Stomach smooth muscle (tissue), 2 donors: ENCODE results near the gene BANP.
"Not testable (repeated sequence)": the region's sequence is repeated elsewhere in the genome, so short reads cannot be mapped to it uniquely, and the experiment has no call there.

Source experiments
- H3K27ac ChIP-seq: one replicate; pipeline ENCODE4 v1.7.0; 2013; ENCODE audit warnings: mild to moderate bottlenecking, low read length, inconsistent platforms
- H3K27me3 ChIP-seq, 2 donors: one replicate each; pipeline ENCODE4 v1.7.0; 2013; ENCODE audit warnings: low read length in 2 of 2; ENCODE audit not compliant: insufficient read depth in 2 of 2, control insufficient read depth in 1 of 2
- H3K36me3 ChIP-seq, 2 donors: one replicate each; pipeline ENCODE4 v1.7.0; 2013; ENCODE audit warnings: low read length in 2 of 2; ENCODE audit not compliant: control insufficient read depth in 2 of 2, insufficient read depth in 2 of 2
- H3K4me1 ChIP-seq: one replicate; pipeline ENCODE4 v1.7.0; 2013; ENCODE audit warnings: low read length; ENCODE audit not compliant: control insufficient read depth, insufficient read depth
- H3K4me3 ChIP-seq, 2 donors: one replicate each; pipeline ENCODE4 v1.7.0; 2013; ENCODE audit warnings: low read length in 2 of 2
- H3K9ac ChIP-seq, 2 donors: one replicate each; pipeline ENCODE4 v1.7.0; 2013; ENCODE audit warnings: low read length in 2 of 2, mild to moderate bottlenecking in 1 of 2
- H3K9me3 ChIP-seq, 2 donors: one replicate each; pipeline ENCODE4 v1.7.0; 2013; ENCODE audit warnings: low read length in 2 of 2; ENCODE audit not compliant: control insufficient read depth in 2 of 2
- donor health status: healthy.
- donor health status: Pancreatic carcinoma.

BANP gene

DNA sequence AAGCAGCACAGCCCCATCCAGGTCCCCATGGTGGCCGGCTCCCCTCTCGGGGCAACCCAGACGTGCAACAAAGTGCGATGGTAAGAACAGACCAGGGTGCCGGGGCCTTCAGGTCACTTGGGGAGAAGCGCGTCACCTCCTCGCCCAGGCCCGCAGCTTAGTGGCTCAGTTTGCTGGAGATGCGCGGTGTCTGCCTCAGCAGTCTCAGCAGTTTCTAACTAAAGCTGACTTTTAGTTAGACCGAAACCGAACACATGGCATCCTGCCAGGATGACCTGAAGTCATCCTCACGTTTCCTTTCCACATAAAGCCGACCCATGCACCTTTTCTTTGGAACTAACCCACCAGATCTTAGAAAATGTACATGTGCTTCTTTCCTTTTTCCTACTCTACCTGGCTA lies 32.9 kb downstream of the BANP start:
- not testable (repeated sequence) for H3K27ac ChIP-seq, H3K4me3 ChIP-seq, H3K4me1 ChIP-seq, H3K36me3 ChIP-seq, H3K9me3 ChIP-seq, H3K9ac ChIP-seq, H3K27me3 ChIP-seq

DNA sequence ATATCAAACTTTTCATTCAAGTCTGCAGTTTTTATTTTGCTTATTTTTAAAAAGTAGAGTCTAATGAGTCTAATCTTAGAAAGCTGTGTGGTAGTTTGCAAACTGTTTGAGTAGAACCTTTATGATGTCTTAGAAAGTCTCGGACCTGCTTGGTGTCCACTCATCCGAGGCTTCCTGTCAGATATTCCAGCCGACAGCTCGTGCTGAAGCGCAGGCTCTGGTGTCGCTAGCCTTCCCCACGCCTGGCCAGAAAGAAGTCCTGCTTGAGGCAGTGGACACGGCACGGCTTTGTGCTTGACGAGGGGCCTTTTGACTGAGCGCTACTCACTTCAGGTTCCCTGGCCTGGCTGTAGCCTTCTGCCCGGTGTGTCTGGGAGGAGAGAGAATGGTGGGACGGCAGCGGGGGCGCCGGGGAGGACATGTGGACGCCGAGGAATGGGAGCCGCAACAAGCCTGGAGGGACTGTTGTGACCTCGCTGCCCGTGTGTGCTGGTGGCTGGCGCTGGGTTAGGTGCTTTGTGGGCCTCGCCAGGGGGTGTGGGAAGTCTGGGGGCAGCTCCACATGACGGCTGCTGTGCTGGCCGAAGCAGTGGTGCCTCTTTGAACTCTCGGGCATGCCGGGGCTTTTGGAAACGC lies 33.5 kb downstream of the BANP start:
- H3K27me3 ChIP-seq: no peaks in the 10 kb centered on the region
- peaks cover 7 to 9% of the 10 kb centered on the region in 2 donors for H3K36me3 ChIP-seq
- no peaks in the 10 kb centered on the region for H3K9me3 ChIP-seq
- H3K9ac ChIP-seq: no peak overlapping the region
- H3K27ac ChIP-seq: no peak overlapping the region
- H3K4me1 ChIP-seq: peaks cover 4% of the 10 kb centered on the region
- H3K4me3 ChIP-seq: no peak overlapping the region

DNA sequence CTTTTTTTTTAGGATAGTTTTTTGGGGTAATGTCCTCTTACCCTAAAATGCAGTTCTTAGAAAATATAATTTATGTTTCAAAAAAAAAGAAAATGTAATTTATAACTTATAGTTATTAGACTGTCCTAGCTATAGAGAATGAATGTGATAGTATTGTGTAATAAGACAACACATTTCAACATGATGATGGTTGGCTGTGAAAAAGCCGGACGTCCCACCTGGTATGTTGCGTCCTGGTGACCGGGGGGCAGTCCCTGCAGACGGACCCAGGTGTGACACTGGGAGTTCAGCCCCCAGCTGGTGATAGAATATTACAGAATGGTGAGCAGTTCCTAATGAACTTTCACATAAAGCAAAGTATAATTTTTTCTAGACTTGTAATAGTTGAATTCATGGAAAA lies 34.3 kb downstream of the BANP start:
- H3K4me1 ChIP-seq, H3K9ac ChIP-seq, H3K9me3 ChIP-seq, H3K27me3 ChIP-seq, H3K27ac ChIP-seq, H3K36me3 ChIP-seq, H3K4me3 ChIP-seq: not testable (repeated sequence)

GRCh38 chr16:87986361-87986849 lies 35.2 kb downstream of the BANP start:
- H3K27ac ChIP-seq: not testable (repeated sequence)

GRCh38 chr16:87988596-87988995 lies 37.4 kb downstream of the BANP start:
- H3K27ac ChIP-seq, H3K4me1 ChIP-seq, H3K4me3 ChIP-seq, H3K9ac ChIP-seq, H3K27me3 ChIP-seq, H3K9me3 ChIP-seq, H3K36me3 ChIP-seq: not testable (repeated sequence)

More at GRCh38 chr16:87986361-87986849, 35.2 kb downstream of the BANP start:
- H3K4me3 ChIP-seq, H3K9me3 ChIP-seq, H3K36me3 ChIP-seq, H3K27me3 ChIP-seq, H3K4me1 ChIP-seq, H3K9ac ChIP-seq: not testable (repeated sequence)

- H3K9me3 ChIP-seq, H3K27me3 ChIP-seq, H3K9ac ChIP-seq, H3K4me3 ChIP-seq, H3K36me3 ChIP-seq, H3K4me1 ChIP-seq, H3K27ac ChIP-seq: not testable (repeated sequence)
These were observed 39.0 kb downstream of the BANP start for GRCh38 chr16:87990254-87990653.

- H3K4me1 ChIP-seq, H3K36me3 ChIP-seq, H3K9me3 ChIP-seq, H3K27ac ChIP-seq, H3K27me3 ChIP-seq, H3K9ac ChIP-seq, H3K4me3 ChIP-seq: not testable (repeated sequence)
These were observed 40.9 kb downstream of the BANP start for GRCh38 chr16:87992142-87992541.

- no peak overlapping the region for H3K4me3 ChIP-seq
- H3K9me3 ChIP-seq: no peaks in the 10 kb centered on the region
- no peaks in the 10 kb centered on the region for H3K4me1 ChIP-seq
- H3K27ac ChIP-seq: no peak overlapping the region
- H3K27me3 ChIP-seq: no peaks in the 10 kb centered on the region
- H3K9ac ChIP-seq: no peak overlapping the region
- no peaks in the 10 kb centered on the region for H3K36me3 ChIP-seq
These were observed 42.7 kb downstream of the BANP start for GRCh38 chr16:87993901-87994300.

- Histone ChIP-seq H3K27me3 (no peaks in the 10 kb centered on the region), H3K27ac (no peak overlapping the region), H3K4me1 (no peaks in the 10 kb centered on the region), H3K9me3 (no peaks in the 10 kb centered on the region), H3K4me3 (no peak overlapping the region), H3K36me3 (no peaks in the 10 kb centered on the region), H3K9ac (no peak overlapping the region)
These were observed 44.4 kb downstream of the BANP start for GRCh38 chr16:87995644-87996043.

- H3K27ac ChIP-seq: no peak overlapping the region
- H3K4me1 ChIP-seq: no peaks in the 10 kb centered on the region
- H3K27me3 ChIP-seq: no peaks in the 10 kb centered on the region
- H3K36me3 ChIP-seq: no peaks in the 10 kb centered on the region
- H3K9me3 ChIP-seq: no peaks in the 10 kb centered on the region
- H3K4me3 ChIP-seq: no peak overlapping the region
- no peak overlapping the region for H3K9ac ChIP-seq
These were observed 46.0 kb downstream of the BANP start for GRCh38 chr16:87996962-87997880.

DNA sequence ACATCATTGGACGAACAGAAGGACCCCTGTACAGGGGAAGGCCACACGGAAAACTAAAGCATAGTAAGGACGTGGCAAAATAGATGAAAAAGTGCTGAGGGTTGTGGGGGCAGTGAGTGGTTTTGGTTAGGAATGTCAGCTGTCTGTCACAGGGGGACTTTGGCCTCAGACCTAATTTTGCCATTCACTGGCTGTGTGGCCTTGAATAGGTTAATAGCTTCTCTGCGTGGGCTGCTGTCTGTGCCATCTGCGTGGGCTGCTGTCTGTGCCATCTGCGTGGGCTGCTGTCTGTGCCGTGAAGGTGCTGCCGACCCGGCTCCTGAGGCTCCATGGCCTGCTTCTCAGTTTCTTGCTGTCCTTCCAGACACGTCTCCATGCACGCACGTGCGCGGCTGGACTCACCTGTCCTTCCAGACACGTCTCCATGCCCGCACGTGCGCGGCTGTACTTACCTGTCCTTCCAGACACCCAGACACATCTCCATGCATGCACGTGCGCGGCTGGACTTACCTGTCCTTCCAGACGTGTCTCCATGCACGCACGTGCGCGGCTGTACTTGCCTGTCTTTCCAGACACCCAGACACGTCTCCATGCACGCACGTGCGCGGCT lies 47.1 kb downstream of the BANP start:
- not testable (repeated sequence) for H3K4me1 ChIP-seq, H3K9me3 ChIP-seq, H3K27me3 ChIP-seq

More for the DNA sequence above, 47.1 kb downstream of the BANP start:
- H3K9ac ChIP-seq, H3K36me3 ChIP-seq, H3K4me3 ChIP-seq, H3K27ac ChIP-seq: not testable (repeated sequence)
